T-helper 1 cell treated with Interleukin-12 subunit alpha and Interleukin-12 subunit beta and Interleukin-4 antibody, amounts not matched to agents 30 ng/mL and 1 ng/mL, for 36 hours (primary cell): Measurements from ENCODE around the gene TAF11. TPM values are rescaled to one million over a fixed set of nuclear protein-coding genes. Genes with fewer than 3 reads are reported as not detected.
"Not testable (repeated sequence)": the region's sequence is repeated elsewhere in the genome, so short reads cannot be mapped to it uniquely, and the experiment has no call there.

ENCODE experiments used
- intact Hi-C: fragments of 100-400 bp; cut with micrococcal nuclease; formaldehyde crosslinking; loops from one replicate; pipeline ENCODE4 v1.15.1; 2024
- total RNA-seq: library from RNA; stranded (reverse); gene quantifications from 2 replicates; pipeline ENCODE4 v1.2.3, GENCODE V29; 2022

The TAF11 gene
- total RNA-seq, 1 donor from 2014 or later: 30.3 TPM

DNA sequence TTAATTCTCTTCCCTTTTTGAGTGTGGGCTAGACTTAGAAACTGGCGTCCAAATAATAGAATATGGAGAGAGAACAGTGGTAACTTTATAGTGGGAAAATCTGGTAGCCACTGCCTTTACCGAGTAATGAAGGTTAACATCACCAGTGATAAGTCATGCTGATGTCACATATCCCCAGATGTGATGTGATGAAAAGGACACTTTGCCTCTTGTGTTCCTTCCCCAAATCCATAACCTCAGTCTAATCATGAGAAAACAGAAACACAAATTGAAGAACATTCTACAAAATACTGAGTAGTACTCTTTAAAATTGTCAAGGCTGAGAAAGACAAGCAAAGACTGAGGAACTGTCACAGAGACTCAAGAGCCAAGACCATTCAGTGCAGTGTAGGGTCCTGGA, 19.0 kb upstream of the TAF11 start:
- intact Hi-C loops: no loop called here

DNA sequence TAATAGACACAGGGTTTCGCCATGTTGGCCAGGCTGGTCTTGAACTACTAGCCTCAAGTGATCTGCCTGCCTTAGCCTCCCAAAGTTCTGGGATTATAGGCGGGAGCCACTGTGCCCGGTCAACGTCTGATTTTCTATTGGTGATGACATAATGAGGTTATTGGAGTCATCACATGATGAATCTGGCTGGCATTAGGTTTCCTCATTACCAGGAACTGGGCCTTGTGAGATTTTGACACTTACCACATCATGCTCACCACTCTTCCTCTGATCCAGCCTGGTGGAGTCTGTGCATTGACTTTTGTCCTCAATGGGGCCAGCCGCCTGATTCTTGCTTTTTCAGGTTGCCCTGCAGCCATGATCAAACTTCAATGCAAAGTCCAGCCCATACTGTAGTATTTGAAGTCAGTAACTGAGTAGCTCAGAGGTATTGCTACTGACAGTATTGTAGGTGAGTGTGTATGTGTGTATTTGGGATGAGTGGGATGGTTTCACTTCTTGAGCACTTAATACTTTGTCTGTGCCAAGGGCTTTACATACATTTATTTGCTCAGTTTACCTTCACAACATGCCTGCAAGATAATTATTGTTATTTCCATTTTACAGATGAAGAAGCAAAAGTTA, 17.3 kb upstream of the TAF11 start:
- intact Hi-C loops: no loop called here

DNA sequence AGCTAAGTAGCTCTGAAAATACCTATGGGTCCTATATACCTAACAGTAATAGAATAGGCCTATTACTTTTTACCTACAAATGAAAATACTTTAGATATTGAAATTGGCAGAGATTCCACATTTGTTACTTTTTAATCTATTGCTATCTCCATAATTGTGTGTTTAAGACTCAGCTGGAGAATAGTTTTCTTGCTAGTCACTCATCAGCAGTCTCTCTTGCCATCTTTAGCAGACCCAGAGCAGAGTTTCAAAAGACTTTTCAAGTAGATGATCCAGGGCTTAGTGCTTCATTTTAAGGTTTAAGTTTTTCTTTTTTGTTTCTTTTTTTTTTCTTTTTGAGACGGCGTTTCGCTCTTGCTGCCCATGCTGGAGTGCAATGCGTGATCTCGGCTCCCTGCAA, 14.1 kb upstream of the TAF11 start:
- intact Hi-C loops: no loop called here

DNA sequence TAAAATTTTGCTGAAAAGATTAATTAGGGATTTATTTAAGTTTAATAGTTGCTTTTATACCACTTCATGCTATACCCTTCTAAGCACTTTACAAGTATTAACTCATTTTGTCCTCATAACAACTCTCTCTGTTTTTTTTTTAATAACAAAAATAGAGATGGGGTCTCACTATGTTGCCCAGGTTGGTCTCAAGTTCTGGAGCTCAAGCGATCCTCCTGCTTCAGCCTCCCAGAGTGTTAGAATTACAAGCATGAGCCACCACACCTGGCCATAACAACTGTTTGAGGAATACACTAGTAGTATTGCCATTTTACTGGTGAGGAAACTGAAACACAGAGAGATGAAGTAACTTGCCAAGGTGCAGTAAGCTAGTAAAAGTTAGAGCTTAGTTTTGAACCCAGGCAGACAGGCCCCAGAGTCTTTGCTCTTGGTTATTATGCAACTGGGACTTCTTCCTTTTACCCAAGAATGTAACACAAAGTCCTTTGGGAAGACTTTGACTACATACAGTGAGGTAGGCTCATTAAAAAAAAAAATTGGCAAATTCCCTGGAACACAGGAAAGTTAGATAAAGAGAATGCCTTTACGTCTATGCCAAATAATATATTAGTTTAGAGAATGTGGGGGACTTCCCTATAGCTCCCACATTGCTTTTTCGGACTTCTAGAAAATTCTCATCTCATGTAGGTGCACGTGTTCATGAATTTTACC, 12.6 kb upstream of the TAF11 start:
- intact Hi-C loops: no loop called here

DNA sequence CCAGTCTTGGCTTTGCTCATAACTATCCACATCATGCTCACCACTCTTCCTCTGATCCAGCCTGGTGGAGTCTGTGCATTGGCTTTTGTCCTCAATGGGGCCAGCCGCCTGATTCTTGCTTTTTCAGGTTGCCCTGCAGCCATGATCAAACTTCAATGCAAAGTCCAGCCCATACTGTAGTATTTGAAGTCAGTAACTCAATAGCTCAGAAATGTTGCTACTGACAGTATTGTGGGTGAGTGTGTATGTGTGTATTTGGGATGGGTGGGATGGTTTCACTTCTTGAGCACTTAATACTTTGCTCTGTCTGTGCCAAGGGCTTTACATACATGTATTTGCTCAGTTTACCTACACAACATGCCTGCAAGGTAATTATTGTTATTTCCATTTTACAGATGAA, 11.9 kb upstream of the TAF11 start:
- intact Hi-C loops: not testable (repeated sequence)

DNA sequence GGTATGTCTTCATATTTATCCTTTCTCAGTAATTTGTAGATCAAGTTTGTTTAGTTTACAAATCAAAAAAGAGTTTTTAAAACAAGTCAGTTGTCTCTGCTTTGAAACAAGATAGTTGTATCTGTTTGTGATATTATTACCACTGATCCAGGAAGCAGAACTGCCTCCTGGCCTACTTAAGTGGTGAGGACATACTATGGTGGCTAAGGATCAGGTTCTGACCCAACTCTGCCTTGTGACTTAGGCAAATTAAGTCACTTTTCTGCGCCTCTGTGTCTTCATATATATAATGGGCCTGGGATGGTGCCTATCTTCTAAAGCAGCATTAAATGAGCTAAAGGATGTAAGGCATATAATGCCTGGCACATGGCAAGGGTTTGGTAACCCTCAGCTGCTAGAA, 9.9 kb upstream of the TAF11 start:
- intact Hi-C loops: no loop called here

DNA sequence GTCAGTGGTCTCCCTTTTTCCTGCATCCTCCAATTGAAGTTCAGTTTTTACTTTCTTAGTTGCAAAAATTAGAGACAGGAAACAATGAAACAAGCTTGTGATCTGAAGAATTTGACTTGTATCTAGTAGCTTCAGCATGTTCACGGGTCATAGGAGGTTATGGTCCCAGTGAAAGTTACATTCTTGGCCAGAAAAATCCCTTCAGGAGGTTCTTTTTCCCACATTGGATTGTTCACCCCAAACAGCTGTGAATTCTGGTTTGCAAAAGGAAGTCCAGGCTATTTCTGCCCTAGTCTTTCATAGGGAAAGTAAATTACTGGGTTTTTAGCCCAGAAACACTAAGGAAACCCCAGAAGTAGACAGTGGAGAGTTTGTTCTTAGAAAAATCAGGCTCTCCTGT, 9.3 kb upstream of the TAF11 start:
- intact Hi-C loops: no loop called here

DNA sequence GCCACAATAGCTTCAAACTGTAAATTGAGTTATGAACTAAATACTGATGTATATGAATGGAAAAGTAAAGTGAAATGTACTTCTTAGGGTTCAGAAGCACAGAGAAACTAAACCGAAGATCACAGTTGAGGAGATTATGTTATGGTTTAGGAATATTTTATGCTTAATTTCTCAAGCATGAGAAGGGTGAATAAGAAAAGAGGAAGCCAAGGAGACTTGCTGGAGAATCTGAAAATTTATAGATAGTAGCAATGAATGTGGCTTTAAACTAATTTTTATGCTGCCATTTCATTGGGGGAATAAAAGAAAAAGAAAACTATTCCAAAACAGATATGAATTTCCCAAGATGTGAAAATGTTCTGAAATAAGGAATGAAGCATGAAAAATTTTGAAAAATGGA, 6.9 kb upstream of the TAF11 start:
- intact Hi-C loops: no loop called here

DNA sequence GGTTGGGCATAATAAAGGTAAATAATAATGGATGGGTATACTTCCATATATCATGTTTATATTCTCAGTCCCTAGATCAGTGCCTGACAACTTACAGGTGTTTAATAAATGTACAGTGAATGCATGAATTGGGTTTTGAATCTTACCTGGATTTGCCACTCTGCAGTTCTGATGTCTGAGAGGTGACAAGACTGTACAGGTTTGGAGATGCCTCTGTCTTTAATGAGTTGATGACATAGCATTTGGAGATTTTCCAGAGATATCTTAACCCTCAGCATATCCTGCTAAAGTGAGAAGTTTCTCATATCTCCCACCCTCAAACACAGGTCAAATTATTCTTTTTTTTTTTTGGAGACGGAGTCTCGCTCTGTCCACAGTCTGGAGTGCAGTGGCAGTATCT, 3.5 kb upstream of the TAF11 start:
- intact Hi-C loops: no loop called here

DNA sequence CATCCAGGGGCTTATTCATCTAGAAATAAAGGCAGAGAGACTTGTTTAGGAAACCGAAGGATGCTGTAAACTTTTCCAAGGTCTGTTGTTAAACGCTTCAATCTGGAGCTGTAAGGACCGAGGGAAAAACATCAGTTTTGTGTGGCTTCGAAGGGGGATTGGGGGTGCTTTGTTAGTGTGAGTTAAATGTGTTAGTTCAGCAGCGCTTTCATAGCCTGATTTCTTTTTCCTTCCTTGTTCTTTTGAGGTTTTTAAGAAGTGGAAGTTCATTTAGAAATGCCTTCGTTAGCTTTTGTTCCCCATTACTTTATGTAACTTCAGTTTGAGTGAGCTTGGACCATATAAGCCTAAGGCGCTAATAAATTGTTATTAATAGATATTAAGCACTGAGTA, 2.7 kb upstream of the TAF11 start:
- intact Hi-C loops: no loop called here

DNA sequence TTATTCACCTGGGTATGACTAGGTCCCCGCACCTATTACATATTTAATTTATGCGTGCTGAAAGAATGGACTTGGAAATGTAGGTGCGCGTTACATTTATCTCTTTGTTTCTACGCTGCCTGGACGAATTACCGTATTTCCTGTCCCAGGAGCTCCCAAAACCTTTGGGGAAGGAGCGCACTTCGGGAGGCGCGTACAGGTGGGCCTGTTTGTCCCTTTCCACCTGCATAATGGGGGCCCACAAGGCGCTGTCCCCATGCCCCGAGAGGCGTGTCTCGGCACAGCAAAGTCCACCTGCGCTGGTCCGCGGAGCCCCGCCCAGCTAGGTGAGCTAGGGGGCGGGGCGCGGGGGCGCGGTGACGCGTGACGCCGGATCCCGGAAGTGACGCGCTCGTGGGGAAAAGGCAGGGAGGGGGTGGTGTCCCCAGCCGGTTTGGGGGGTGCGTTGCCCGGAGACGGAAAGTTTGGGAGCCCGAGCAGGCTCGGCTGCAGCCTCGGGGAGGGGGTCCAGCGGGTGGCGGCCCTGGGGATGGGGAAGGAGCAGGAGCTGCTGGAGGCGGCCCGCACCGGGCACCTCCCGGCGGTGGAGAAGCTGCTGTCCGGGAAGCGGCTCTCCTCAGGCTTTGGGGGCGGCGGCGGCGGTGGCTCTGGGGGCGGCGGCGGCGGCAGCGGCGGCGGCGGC, 1.2 kb upstream of the TAF11 start, which contains the start of gene ANKS1A:
Gene ANKS1A, plus strand, starts transcription at position 382 of the 682 bp plus-strand sequence. Its CDS starts 148 bp downstream, at position 530.
- intact Hi-C loops: loop anchor here (1.0 to 10.0 kb wide), 11 partner anchors 23 to 1233 kb away; partner anchors contain the start of genes BLTP3A, ILRUN, SMIM29 and SNRPC

DNA sequence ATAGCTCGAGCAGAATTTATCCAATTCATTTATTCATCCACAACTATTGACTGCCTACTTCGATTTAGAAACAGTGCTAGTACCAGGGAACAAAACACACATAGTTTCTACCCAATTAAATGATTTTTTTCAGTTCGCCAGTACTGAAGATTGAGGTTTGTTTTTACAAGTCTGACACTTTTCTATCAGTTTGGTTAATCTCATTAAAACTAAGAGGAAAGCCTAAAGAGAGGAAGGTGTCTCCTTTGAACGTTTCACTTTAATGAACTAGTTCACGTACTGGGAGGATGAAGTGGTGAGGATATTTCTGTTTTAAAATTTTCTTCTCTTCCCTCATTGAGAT, 643 bp upstream of the TAF11 start:
- intact Hi-C loops: loop anchor here (1.0 to 10.0 kb wide), 9 partner anchors 96 to 1234 kb away; partner anchors contain the start of genes BLTP3A, SMIM29, SNRPC and TCP11

DNA sequence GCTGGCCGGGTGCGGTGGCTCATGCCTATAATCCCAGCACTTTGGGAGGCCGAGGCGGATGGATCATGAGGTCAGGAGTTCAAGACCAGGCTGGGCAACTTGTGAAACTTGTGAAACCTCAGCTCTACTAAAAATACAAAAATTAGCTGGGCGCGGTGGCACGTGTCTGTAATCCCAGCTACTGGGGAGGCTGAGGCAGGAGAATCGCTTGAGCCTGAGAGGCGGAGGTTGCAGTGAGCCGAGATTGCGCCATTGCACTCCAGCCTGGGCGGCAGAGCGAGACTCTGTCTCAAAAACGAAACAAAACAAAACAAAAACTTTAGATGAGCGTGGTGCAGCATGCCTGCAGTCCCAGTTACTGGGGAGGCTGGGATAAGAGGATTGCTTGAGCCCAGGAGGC, 2.0 kb downstream of the TAF11 start:
- intact Hi-C loops: loop anchor here (5.0 to 10.0 kb wide), 3 partner anchors 229 to 1236 kb away; partner anchors contain the start of gene TCP11

DNA sequence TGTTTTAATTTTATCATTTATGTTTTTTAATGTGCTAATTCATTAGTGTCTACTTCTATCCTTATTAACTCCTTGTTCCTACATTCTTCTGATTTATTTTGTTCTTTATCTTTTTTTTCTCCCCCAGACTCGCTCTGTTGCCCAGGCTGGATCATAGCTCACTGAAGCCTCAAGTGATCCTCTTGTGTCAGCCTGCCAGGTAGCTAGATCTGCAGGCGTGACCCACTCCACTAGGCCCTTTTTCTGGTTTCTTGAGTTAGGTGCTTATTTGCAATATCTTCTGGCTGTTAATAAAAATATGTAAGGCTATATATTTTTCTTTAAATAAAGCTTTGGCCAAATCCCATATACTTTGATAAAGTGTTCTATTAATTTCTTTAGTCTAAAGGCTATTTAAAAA, 2.8 kb downstream of the TAF11 start:
- intact Hi-C loops: loop anchor here (5.0 to 10.0 kb wide), 3 partner anchors 228 to 1237 kb away; partner anchors contain the start of gene TCP11

DNA sequence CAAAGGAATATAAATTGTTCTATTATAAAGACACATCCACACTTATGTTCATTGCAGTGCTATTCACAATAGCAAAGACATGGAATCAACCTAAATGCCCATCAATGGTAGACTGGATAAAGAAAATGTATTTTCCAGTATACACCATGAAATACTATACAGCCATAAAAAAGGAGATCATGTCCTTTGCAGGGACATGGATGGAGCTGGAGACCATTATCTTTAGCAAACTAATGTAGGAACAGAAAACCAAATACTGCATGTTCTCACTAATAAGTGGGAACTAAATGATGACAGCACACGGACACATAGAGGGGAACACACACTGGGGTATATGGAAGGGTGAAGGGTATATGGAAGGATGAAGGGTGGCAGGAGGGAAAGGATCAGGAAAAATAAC, 3.8 kb downstream of the TAF11 start:
- intact Hi-C loops: loop anchor here (10.0 kb wide), 1 partner anchor 261 kb away; the partner anchor contains the start of gene TCP11

DNA sequence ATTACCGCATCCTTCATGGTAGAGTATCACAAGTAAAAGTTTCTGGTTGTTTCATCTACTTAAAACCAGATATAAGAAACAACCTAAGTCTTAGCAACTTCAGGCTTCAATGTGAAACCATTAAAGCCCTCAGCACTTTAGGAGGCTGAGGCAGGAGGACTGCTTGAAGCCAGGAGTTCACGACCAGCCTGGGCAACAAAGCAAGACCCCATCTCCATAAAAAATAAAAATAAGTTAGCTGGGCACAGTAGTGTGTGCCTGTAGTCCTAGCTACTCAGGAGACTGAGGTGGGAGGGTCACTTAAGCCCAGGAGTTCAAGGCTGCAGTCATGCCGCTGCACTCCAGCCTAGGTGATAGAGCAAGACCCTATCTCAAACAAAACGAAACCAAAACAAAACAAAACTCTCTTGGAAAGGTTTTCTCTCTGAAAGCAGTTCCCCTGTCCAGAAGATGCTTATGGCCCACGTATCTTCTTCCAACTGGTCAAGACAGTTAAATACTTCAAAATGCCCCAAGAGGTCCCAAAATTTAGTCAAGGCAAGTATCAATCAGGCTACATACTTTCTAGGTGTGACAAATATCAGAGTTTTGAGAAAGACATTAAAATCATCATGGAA, 9.9 kb downstream of the TAF11 start:
- intact Hi-C loops: no loop called here

DNA sequence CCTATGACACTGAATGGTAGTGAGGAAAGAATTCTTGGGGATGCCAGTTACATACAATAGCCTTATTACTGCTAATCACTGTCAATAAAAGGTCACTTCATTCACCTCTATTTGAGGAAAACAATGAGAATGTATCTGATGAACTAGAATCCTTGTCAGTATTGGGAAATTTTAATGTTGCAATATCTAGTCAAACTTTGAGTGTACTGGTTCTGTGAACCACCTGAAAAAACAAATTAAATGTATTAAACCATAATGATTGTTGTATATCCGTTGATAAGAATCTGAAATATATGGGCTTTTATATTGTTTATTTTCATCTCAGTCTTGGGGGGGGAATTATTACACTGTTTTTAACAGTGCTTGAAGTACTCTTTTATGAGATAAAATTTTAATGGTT, 10.6 kb downstream of the TAF11 start:
- intact Hi-C loops: no loop called here

DNA sequence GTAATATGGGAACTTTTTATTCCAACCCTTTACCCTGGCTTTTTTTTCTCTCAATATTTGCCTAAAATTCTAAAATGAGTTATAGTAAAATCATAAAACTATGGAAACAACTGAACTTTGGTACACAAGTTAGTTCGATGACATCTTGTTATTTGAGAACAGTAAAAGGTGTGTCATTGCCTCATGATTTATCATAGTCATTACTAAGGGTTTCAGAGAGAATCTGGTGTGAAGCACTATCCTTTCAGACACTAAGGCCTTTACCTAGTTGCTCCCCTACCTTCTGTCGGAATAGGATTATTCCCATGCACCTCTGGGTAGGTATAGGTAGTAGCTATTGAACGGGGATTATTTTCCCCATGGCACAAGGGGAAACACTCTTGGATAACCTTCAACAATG, 11.4 kb downstream of the TAF11 start:
- intact Hi-C loops: no loop called here

DNA sequence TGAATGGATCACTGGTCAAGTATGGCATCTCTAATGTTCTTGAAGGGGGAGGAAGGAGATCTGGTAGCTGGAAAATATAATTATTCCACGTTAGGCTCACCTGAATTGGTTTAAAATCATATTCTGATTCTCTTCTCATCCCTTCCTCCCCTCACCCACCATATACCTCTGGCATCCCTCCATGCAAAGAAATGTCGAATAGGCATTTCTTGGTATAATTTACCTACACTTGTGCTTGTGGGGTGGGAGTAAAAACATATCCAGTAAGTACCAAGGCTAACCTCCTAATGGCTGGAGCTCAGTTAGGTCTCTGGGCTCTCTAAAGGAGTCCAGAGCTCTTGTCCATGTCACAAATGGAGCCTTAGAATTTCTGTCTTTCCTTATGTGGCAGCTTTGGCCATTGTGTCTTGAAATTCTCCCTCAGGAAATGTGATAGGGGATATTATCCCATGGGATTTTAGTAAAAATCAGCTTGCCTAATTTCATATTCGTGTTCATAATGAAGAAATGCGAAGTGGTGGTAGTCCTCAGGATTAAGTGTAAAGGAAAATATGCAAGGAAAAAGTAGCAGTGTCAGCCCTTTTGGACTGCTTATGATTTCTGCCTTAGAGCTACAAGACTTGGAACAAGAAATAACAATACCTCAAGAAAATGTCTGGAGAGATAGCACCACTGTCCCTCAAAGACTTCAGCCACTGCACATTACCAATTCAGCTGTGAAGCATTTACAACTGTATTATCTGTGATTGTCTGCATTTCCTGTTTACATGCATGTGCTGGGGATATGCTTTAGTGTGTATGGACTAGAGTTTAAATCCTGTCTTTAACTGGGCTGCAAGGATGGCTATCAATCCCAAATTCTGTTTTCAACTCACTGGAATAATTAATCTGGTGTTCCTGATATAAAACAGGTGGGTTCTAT, 12.3 kb downstream of the TAF11 start:
- intact Hi-C loops: no loop called here

DNA sequence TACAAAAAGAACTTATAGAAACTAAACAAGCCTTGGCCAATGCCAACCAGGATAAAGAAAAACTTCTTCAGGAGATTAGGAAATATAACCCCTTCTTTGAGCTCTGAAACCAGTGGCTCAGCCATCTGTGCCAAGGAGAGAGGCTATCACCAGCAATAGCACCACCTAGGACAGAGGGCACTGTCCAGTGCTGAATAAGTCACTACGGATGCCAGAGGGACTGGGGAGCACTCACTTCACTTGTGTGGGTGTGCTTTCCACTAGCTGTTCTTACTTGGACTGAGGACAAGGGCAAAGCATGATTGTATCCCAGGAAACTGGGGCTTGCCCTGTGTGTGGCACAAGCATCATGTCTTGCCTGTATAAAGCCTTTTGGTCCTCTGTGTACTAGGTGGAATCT, 15.5 kb downstream of the TAF11 start:
- intact Hi-C loops: no loop called here

DNA sequence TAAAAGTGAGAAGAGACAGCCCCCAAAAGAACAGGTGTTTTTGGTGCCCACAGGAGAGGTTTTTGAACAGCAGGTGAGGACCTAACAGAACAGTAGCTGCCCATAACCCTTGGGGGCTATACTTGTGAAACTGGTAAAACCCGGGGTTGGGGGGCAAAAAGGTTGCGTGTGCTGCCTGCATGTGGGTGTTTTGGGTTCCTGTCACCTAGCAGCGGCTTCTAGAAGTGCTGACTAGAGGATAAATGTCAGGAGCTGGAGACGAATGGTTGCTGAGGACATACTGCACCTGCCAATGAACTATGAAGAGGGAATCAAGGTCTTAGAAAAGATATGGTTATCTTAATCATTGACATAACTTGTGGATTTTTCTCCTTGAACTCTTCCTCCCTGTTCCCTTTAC, 16.0 kb downstream of the TAF11 start:
- intact Hi-C loops: no loop called here
